H4 (cell line): Measurements from ENCODE around the gene MARVELD2. TPM values are rescaled to one million over a fixed set of nuclear protein-coding genes. Genes with fewer than 3 reads are reported as not detected.
"Not testable (repeated sequence)": the region's sequence is repeated elsewhere in the genome, so short reads cannot be mapped to it uniquely, and the experiment has no call there.

Experiments used
- DNase-seq: peaks from one replicate; pipeline ENCODE4 v3.0.0-alpha.2; 2015; ENCODE audit warnings: low spot score
- total RNA-seq: library from RNA; depleted of rRNA; stranded (reverse); fragments of >200 nt; shearing (Covaris generic); gene quantifications from 2 replicates; pipeline ENCODE4 v1.2.3, GENCODE V29; 2014

The MARVELD2 gene
- total RNA-seq, 1 experiment from 2014 or later = 0.12 TPM

DNA sequence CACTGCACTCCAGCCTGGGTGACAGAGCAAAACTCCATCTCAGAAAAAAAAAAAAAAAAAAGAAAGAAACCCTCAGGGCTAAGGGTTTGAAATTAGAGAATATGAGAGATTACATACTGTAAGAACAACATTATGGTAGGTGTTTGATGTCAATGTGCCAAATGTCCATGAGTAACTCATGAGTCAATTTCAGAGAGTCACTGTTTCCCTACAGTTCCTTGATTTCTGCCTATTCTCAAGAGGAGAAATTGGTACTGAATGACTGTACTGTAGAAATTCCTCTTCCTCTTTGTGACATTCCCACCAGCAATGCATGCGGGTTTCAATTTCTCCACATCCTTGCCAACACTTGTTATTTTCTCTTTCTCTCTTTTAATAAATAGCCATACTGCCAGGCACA, 35.2 kb downstream of the MARVELD2 start:
- DNase-seq = peak; percentile 37

DNA sequence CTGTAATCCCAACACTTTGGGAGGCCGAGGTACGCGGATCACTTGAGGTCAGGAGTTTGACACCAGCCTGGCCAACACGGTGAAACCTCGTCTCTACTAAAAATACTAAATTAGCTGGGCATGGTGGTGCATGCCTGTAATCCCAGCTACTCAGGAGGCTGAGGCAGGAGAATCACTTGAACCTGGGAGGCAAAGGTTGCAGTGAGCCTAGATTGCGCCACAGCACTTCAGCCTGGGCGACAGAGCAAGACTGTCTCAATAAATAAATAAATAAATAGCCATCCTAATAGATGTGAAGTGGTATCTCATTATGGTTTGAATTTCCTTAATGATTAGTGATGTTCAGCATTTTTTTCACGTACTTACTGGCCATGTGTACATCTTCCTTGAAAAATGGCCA, 35.6 kb downstream of the MARVELD2 start:
- not testable (repeated sequence) for DNase-seq

DNA sequence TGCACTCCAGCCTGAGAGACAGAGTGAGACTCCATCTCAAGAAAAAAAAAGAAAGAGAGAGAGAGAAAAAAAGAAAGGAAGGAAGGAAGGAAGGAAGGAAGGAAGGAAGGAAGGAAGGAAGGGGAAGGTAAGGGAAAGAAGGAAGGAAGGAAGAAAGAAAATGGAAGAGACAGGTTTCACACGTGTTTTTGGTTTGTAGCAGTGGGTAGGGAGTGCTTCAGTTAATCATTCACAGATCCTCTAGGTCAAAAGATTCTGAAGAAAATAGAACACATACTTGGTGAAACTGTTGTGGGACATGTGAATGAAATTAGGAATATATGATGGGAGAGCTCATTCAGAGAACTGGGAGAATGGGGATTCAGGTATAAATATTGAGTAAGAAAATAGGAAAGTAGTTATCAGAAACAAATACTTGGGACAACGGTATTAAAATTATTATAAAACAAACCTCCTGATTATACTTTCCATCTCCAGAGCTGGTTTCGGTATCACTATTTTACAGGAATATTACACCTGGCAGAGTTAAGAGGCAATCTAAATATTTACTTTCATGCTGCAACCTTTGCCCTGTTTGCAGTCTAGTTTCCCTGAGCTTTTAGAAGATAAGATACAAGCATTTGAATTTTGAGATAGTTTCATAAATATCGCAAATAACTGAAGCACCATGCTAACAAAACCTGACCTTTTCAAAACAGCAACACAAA, 37.2 kb downstream of the MARVELD2 start:
- DNase-seq = no peak

DNA sequence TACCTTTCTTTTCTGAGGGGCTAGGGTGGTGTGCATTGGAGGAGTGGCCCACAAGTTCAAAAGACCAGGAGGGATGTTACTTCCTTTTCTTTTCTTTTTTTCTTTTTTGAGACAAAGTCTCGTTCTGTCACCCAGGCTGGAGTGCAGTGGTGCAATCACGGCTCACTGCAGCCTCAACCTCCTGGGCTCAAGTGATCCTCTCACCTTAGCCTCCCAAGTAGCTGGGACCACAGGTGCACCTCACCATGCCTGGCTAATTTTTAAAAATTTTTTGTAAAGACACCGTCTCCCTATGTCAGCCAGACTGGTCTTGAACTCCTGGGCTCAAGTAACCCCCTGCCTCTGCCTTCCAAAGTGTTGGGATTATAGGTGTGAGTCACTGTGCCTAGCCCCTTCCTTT, 38.6 kb downstream of the MARVELD2 start:
- DNase-seq = not testable (repeated sequence)

DNA sequence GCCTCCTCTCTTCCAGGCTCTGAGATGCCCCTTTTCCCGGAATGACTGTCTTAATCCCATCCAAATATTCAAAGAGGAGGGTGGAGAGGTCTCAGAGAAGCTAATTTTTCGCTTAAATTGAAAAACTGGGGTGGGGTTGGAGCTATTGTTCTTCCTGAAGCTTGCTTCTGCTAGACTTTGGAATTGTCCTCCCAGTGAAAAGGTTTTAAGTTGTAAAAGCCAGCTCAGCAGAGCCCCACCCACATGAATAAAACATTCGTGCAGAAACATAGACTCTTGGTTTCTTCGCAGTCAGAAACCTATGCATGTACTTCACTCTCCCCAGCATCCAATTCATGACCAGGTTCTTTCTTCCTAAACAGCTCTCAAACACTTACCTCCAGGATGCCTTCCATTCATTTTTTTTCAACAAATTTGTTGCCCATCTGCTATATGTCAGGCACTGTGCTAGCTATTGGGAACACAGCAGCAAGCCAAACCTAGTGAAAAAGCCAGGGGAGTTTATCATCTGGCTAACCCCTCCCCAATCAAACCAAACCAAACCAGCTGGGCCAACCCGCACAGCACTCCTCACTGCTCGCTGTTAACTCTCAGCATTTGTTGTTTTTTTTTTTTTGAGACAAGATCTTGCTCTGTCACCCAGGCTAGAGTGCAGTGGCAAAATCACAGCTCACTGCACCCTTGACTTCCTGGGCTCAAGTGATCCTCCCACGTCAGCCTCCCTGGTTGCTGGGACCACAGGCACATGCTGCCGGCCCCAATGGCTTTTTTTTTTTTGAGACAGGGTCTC, 39.7 kb downstream of the MARVELD2 start:
- DNase-seq = no peak

DNA sequence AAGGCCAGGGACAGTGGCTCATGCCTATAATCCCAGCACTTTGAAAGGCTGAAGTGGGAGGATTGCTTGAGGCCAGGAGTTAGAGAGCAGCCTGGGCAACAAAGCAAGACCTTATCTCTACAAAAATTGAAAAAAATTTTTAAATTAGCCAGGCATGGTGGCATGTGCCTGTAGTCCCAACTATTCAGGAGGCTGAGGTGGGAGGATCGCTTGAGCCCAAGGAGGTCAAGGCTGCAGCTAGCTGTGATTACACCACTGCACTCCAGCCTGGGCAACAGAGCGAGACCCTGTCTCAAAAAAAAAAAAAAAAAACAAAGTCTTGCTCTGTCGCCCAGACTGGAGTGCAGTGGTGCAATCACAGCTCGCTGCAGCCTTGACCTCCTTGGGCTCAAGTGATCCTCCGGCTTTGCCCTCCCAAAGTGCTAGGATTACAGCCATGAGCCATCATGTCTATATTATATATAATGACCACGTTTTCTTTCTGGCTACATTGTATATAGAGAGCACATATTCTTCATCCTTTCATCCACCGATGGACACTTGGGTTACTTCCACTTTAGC, 40.6 kb downstream of the MARVELD2 start:
- DNase-seq = not testable (repeated sequence)

DNA sequence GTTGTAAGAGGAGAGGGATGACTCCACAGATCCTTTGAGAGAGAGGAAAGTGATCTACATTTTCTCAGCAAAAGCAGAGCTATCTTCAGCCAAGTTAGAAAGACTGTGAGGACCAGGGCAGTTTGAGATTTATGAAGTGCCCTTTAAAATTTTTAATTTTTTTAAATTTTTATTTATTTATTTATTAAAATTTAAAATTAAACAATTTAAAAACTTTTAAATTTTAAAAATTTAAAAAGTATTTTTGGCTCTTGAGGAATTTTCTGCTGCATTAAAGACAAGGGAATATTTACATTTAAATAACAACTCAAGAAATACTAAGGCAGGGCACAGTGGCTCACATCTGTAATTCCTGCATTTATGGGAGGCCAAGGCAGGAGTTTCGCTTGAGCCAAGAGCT, 47.3 kb downstream of the MARVELD2 start:
- DNase-seq = no peak

DNA sequence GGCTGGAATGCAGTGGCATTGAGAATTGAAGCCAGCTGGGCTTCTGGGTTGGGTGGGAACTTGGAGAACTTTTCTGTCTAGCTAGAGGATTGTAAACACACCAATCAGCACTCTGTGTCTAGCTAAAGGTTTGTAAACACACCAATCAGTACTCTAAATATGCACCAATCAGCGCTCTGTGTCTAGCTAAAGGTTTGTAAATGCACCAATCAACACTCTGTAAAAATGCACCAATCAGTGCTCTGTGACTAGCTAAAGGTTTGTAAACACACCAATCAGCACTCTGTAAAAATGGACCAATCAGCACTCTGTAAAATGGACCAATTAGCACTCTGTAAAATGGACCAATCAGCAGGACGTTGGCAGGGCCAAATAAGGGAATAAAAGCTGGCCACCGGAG, 51.5 kb downstream of the MARVELD2 start:
- DNase-seq = not testable (repeated sequence)

DNA sequence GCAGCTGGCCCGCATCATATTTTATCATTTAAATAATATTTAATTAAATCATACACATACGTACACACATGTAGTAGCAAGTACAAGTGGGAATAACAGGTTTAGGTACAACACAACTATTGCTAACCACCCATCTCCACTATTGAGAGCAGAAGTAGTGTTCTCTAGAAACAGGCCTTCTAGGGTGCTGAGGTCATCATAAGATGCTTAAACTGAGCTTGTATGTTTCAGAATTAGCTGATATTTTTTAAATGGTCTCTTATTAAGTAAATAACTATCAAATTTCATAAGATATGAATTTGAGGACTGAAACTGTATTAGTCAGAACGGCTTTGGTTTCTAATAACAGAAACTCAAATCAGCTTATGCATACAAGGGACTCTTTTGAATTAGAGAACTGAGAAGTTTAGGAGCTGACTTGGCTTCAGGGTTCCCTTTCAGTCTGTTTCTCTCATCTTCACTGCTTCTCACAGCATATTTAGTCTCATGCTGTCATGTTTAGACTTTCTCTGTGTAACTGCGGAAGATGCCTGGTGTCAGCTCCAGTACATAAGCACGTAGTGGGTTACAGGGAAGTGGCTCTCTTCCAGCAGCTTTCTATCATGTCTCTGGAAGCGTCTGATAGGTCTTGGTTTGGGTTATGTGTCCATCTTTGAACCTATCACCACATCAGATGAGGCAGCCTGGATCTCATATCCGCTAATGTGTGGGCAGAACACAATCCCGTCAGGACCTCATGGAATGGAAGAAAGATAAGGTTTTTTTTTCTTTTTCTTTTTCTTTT, 52.7 kb downstream of the MARVELD2 start:
- DNase-seq = no peak

DNA sequence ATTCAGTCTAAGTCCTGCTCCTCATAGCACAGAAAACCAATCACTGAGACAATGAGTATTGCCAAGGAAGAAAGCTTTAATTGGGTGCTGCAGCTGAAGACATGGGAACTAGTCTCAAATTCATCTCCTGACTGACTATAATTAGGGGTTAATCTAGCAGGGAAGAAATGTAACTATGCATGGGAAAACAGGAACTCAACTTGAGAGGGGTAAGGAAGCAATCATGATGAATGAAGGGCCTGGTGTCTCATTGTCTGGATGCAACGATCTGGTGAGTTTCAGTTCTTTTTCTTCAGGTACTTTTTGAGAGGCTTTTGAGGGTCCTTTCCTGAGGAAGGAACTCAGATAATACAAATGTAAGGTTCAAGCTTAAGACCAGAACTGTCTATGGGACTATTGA, 53.7 kb downstream of the MARVELD2 start:
- DNase-seq = no peak

DNA sequence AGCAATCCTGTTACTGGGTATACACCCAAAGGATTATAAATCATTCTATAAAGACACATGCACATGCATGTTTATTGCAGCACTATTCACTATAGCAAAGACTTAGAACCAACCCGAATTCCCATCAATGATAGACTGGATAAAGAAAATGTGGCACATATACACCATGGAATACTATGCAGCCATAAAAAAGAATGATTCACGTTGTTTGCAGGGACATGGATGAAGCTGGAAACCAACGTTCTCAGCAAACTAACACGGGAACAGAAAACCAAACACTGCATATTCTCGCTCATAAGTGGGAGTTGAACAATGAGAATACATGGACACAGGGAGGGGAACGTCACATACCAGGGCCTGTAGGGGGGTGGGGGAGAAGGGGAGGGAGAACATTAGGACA, 56.6 kb downstream of the MARVELD2 start:
- DNase-seq = not testable (repeated sequence)

DNA sequence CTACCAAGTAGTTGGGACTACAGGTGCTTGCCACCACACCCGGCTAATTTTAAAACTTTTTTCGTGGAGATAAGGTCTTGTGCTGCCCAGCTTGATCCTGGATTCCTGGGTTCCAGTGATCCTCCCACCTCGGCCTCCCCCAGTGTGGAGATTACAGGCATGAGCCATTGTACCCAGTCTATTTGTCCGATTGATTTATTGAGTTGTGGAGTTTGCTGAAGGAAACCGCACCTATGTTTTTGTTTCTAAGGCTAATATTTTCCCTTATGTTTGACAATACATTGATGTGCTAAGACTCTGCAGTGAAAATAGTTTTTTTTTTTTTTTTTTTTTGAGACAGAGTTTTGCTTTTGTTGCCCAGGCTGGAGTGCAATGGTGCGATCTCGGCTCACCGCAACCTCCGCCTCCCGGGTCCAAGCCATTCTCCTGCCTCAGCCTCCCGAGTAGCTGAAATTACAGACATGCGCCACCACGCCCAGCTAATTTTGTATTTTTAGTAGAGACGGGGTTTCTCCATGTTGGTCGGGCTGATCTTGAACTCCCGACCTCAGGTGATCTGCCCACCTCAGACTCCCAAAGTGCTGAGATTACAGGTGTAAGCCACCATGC, 57.7 kb downstream of the MARVELD2 start:
- DNase-seq = not testable (repeated sequence)

DNA sequence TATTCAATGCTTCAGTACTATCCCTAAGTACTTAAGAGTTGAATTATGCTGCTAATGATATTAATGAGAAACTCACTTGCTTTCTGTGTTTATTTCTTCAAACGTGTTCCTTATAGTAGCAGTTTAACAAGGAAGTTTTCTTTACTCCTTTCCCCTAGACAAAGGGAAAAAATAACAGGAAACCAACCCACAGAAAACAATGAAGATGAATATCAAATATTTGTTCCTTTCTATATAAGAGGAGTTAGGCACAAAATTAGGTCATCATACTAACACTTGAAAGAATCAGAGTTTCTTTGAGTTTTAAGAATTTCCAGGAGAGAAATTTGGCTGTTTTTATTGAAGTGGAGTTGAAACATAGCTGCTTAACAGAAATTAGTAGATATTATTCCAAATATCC, 62.3 kb downstream of the MARVELD2 start:
- no peak for DNase-seq

DNA sequence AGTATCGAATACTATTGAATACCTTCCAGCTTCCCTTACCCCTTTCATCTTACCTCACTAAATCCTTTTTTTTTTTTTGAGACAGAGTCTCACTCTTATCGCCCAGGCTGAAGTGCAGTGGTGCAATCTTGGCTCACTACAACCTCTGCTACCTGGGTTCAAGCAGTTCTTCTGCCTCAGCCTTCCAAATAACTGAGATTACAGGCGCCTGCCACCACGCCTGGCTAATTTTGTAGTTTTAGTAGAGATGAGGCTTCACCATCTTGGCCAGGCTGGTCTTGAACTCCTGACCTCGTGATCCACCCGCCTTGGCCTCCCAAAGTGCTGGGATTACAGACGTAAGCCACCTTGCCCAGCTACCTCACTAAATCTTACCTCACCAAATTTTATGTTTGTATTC, 63.4 kb downstream of the MARVELD2 start:
- DNase-seq = not testable (repeated sequence)

DNA sequence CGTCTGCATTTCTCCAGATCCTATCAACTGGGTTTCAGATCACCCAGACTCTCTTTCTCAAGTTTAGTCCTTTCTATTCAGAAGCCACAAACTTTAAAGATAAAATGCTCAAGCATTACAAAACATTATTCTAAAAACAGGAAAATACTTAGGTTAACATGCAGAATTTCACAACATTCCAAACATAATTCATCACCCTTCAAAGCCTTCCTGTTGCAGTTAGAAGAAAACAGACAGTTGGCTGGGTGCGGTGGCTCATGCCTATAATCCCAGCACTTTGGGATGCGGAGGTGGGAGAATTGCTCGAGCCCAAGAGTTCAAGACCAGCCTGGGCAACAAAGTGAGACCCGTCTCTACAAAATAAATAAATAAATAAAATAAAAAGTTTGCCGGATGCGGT, 70.0 kb downstream of the MARVELD2 start:
- no peak for DNase-seq

DNA sequence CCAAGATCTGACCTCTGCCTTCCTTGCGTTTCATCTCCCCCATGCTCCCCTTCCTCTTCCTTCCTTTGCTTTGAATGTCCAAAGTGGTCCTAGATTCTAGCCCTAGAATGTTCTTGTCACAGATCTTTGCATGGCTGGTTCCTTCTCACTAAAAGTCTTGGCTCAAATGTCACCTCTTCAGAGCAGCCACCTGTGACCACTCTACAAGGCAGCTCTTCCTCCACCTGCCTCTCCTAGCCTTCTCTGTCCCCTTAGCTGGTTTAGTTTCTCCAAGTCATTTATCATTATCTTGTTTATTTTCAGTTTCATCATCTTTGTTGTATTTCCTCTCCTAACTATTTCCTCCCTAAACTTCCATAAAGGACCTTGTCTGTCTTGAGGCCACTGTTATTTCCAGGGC, 70.6 kb downstream of the MARVELD2 start:
- DNase-seq = no peak

DNA sequence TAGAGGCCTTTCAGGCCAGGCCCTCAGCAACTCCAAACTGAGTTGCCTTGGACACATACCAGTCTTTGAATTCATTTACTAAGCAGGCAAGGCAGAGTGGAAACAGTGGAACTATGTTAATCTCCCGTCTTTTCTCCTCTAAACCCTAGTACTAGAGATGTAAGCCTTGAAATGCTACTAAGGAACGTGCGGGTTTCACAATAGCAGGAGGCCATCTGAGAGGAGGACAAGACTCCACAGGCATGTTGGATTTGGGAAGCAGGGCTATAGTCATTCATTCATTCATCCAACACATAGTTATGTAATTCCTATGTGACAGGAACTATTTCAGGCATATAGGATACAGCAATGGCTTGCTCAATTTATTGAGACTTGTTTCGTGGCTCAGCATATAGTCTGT, 74.3 kb downstream of the MARVELD2 start:
- DNase-seq = no peak

DNA sequence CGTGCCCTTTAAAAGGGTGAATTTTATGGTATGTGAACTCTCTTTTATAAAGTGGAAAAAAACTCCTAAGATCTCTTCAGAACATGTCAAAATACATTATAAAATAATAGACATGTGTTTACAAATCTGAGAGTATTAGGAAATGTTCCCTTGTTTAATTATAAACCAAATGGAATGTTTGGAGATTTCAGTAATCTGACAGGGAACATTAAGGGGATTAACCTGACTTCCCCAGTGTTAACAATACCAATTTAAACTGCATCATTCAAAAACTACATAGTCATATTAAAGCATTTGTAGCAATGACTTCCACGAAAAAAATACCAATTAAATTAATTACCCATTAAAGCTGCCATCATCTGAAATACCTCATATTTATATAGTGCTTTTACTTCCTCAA, 76.1 kb downstream of the MARVELD2 start:
- no peak for DNase-seq

DNA sequence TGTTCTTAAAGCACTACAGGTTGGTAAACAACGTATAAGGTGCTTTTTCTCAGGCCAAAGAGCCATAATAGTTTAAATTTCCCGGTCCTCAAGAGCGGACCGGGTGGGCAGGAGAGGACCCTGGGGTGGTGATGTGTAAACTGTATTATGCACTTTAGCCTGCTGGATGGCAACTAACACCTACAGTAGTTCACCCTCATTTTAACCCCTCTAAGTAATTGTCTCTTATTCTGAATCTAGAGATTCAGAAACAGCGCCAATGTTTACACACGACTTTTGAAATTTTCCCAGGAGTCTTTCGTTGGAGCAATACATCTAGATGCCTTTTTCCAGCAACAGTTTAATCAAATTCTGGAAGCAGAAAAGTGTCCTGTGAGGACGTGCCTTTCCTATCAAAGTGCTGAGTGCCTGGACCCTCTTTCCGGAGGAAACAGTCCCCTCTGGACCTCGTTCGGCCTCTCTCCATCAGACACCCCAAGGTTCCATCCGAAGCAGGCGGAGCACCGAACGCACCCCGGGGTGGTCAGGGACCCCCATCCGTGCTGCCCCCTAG, 77.0 kb downstream of the MARVELD2 start:
- DNase-seq = no peak

DNA sequence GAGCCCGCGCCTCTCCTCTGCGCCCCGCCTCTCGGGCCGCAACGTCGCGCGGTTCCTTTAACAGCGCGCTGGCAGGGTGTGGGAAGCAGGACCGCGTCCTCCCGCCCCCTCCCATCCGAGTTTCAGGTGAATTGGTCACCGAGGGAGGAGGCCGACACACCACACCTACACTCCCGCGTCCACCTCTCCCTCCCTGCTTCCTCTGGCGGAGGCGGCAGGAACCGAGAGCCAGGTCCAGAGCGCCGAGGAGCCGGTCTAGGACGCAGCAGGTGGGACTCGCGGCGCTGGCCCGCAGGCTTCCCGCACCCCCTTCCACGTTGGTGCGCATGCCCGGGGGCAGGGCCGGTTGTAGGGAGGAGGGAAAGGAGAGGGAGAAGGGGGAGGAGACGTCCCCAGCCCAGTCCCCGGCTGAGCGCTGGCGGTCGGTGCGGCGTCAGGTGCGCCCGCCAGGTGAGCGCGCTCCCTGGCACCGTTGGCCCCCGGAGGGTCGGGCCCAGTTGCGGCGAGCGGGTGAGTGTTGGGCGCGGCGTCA, 77.5 kb downstream of the MARVELD2 start, which contains the start of gene OCLN:
TSS of gene OCLN (plus strand) at position 400 of the 532 bp plus-strand sequence. CDS start 11,455 bp downstream, outside the sequence.
- DNase-seq = no peak

DNA sequence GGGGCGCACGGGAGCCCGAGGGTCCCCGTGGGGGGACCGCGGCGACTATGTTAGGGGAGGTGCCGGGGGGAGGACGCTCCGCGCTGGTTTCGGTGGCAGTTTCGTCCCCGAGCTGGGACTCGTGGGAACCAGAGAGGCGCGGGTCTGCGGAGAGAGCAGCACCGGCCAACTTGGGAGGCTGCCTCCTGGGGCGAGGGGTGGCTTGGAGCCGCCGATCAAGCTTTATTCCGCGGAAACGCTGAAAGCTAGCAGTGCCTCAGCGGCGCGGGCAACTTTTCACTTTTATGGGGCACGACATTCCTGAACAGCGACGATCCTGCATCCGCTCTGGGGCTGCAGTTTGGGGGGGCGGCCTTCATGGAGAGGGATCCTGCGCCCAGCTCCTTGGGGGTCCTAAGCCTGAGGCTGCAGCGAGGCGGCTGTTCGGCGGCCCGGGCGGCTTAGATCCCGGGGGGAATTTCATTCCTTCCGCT, 78.0 kb downstream of the MARVELD2 start:
- DNase-seq = no peak
